Parathyroid adenoma (tissue), 2 donors: ENCODE measurements around the gene ARRDC1.

Experiments
- H2AFZ ChIP-seq: fragments of 300-600 bp; sonication (generic); one replicate; pipeline ENCODE4 v1.7.0; 2017; ENCODE audit warnings: antibody characterized with exemption, mild to moderate bottlenecking
- H3K27ac ChIP-seq: fragments of 300-600 bp; sonication (generic); one replicate; pipeline ENCODE4 v1.7.0; 2017
- H3K27me3 ChIP-seq: fragments of 300-600 bp; sonication (generic); one replicate; pipeline ENCODE4 v1.7.0; 2017; ENCODE audit warnings: low read length; ENCODE audit not compliant: control insufficient read depth, insufficient read depth
- H3K36me3 ChIP-seq: fragments of 300-600 bp; sonication (generic); one replicate; pipeline ENCODE4 v1.7.0; 2017; ENCODE audit warnings: low read length; ENCODE audit not compliant: control insufficient read depth, insufficient read depth
- H3K4me1 ChIP-seq: fragments of 300-600 bp; sonication (generic); one replicate; pipeline ENCODE4 v1.7.0; 2017; ENCODE audit warnings: control low read depth
- H3K4me2 ChIP-seq: fragments of 300-600 bp; sonication (generic); one replicate; pipeline ENCODE4 v1.7.0; 2017; ENCODE audit warnings: low read length
- H3K4me3 ChIP-seq: fragments of 300-600 bp; sonication (generic); one replicate; pipeline ENCODE4 v1.7.0; 2017; ENCODE audit warnings: low read depth, low read length
- H3K79me2 ChIP-seq: fragments of 300-600 bp; sonication (generic); one replicate; pipeline ENCODE4 v1.7.0; 2017; ENCODE audit warnings: control low read depth
- H3K9ac ChIP-seq: fragments of 300-600 bp; sonication (generic); one replicate; pipeline ENCODE4 v1.7.0; 2017; ENCODE audit warnings: mild to moderate bottlenecking
- H3K9me3 ChIP-seq: fragments of 300-600 bp; sonication (generic); one replicate; pipeline ENCODE4 v1.7.0; 2017; ENCODE audit warnings: low read length; ENCODE audit not compliant: control insufficient read depth
- CTCF ChIP-seq: fragments of 300-600 bp; sonication (generic); IDR thresholded peaks from one replicate; pipeline ENCODE4 v1.7.0; 2017; ENCODE audit warnings: antibody characterized with exemption, mild to moderate bottlenecking
- donor health status: primary hyperparathyroidism.

The ARRDC1 gene

DNA sequence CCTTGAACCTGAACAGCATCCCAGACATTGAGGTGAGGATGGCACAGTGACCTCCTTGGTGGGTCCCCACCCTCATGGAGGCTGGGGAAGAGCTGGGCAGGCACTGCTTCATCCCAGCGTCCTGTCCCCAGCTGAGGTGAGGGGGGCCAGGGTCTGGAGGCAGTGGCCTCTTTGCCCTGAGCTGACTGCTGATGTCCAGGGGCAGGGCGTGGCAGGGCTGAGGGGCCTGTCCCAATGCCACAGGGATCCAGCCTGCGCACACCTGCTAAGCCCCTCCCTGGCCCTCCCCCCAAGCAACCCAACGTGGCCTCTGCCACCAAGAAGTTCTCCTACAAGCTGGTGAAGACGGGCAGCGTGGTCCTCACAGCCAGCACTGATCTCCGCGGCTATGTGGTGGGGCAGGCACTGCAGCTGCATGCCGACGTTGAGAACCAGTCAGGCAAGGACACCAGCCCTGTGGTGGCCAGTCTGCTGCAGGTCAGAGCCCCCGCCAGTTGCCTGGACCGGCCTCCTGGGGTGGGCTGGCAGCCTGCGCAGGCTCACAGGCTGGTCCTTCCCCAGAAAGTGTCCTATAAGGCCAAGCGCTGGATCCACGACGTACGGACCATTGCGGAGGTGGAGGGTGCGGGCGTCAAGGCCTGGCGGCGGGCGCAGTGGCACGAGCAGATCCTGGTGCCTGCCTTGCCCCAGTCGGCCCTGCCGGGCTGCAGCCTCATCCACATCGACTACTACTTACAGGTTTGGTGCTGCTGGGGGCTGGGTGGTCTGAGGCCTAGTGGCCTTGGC, 8.4 kb downstream of the ARRDC1 start:
- TF ChIP-seq CTCF: no peak
- H3K79me2 ChIP-seq: peaks cover 7% of the 10 kb centered on the region
- no peaks in the 10 kb centered on the region for H3K27me3 ChIP-seq
- no peak overlapping the region for H3K4me3 ChIP-seq
- H3K4me1 ChIP-seq: peaks cover 7% of the 10 kb centered on the region
- H3K36me3 ChIP-seq: no peaks in the 10 kb centered on the region
- H3K9me3 ChIP-seq: no peaks in the 10 kb centered on the region
- no peak overlapping the region for H3K9ac ChIP-seq
- H3K27ac ChIP-seq: no peak overlapping the region
- H3K4me2 ChIP-seq: no peak overlapping the region
- no peak overlapping the region for H2AFZ ChIP-seq

DNA sequence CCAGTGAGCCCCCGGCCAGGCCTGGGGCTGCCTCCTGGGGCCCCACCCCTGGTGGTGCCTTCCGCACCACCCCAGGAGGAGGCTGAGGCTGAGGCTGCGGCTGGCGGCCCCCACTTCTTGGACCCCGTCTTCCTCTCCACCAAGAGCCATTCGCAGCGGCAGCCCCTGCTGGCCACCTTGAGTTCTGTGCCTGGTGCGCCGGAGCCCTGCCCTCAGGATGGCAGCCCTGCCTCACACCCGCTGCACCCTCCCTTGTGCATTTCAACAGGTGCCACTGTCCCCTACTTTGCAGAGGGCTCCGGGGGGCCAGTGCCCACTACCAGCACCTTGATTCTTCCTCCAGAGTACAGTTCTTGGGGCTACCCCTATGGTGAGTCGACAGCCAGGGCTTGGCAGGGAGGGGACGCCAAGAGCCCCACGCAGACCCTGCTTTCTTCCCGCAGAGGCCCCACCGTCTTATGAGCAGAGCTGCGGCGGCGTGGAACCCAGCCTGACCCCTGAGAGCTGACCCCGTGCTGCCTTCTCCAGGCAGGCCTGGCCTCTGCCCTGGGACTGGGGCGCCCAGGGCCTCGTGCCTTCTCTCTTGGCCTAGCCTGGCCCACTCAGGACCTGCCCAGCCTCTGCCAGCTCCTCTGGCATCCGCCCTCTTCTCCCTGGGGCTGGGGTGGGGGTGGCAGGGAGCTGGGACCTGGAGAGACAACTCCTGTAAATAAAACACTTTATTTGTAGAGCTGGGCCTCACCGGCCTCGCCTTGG, 9.3 kb downstream of the ARRDC1 start:
- H3K27me3 ChIP-seq: no peaks in the 10 kb centered on the region
- H3K4me3 ChIP-seq: no peak overlapping the region
- no peak overlapping the region for H3K27ac ChIP-seq
- no peak overlapping the region for H3K4me2 ChIP-seq
- no peaks in the 10 kb centered on the region for H3K36me3 ChIP-seq
- H3K4me1 ChIP-seq: peaks cover 7% of the 10 kb centered on the region
- peaks cover 6% of the 10 kb centered on the region for H3K79me2 ChIP-seq
- H3K9me3 ChIP-seq: no peaks in the 10 kb centered on the region
- TF ChIP-seq CTCF: no peak
- no peak overlapping the region for H3K9ac ChIP-seq
- H2AFZ ChIP-seq: no peak overlapping the region

DNA sequence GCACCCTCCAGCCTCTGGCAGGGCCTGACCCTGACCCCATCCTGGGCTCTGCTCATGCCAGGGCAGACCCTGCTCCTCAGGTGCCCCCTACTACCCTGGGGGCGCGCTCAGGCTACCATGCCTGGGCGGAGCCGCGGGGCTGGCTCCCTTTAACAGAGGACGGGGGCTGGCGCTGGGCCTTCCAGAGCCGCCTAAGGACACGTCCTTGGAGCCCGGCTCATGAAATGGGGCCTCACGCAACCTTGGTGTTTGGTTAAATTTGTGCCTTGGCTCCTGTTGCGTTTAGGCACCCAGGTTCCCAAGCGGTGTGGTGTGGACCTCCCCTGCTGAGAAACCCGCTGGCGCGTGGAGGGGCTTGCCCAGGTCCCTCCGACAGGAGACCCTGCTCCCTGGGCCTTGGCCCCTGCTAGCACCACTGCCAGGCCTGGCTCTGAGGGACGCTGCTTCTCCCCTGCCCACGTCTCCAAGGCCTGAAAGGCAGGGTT, 9.9 kb downstream of the ARRDC1 start:
- no peak overlapping the region for H3K9ac ChIP-seq
- H3K27ac ChIP-seq: no peak overlapping the region

DNA sequence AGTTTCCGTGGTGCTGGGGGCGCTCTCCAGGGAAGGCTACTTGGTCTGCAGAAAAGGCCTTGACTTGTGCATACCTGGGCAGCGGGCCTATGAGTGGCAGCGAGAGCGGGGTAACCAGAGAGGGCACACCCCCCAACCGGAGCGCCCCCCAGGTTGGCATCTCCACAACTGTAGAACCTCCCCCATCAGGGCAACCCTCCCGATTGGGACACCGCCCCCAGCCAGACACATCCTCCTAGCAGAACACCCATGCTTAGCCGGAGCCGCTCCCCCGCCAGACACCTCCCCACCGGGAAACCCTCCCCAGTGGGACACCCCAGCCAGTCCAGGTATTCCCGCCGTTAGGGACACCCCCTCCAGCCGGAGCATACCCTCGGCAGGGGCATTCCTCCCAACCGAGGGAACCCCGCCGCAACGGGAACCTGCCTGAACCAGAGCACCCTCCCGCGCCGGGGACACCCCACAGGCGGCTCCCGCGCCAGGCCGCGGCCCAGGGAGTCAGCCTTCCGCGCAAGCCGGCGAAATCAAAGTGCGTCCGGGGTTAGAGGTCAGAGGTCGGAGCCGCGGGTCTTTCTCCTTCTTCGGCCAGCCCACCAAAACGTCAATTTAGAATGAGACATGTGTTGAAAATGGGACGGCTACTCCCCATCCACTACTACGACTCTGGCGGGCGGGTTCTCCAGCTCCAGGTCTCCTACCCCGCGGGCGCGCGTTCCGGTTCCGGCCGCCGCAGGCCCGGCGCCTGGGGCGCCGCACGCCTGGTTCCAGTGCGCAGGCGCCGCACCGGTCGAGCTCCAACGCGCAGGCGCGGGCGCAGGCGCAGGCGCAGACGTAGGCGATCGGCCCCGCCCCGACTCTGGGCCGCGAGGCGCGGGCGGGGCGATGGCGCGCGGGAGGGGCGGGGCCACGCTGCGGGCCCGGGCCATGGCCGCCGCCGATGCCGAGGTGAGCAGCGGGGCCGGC, 12.9 kb downstream of the ARRDC1 start, which contains the start of gene EHMT1:
TSS of gene EHMT1 (plus strand) at position 901 of the 963 bp plus-strand sequence. CDS start at position 925, 24 bp downstream.
- Histone ChIP-seq H3K36me3 (no peaks in the 10 kb centered on the region), H3K4me1 (no peaks in the 10 kb centered on the region), H3K79me2 (peaks cover 22% of the 10 kb centered on the region), H3K9ac (peak within 1 kb of the TSS; percentile 72), H3K9me3 (no peaks in the 10 kb centered on the region), H3K4me2 (peak within 1 kb of the TSS; percentile 98), H3K4me3 (peak within 1 kb of the TSS; percentile 94), H2AFZ (peak within 1 kb of the TSS; percentile 68), H3K27ac (peak within 1 kb of the TSS; percentile 87), H3K27me3 (no peaks in the 10 kb centered on the region)
- no peak for TF ChIP-seq CTCF

More for the DNA sequence above, 9.9 kb downstream of the ARRDC1 start:
- Histone ChIP-seq H2AFZ (no peak overlapping the region), H3K4me1 (peaks cover 7% of the 10 kb centered on the region), H3K9me3 (no peaks in the 10 kb centered on the region), H3K4me2 (no peak overlapping the region), H3K79me2 (peaks cover 5% of the 10 kb centered on the region), H3K4me3 (no peak overlapping the region), H3K36me3 (no peaks in the 10 kb centered on the region), H3K27me3 (no peaks in the 10 kb centered on the region)
- no peak for TF ChIP-seq CTCF
